Peyer's patch (tissue), 4 donors: ENCODE data around the gene SLAMF1. TPM values are rescaled to one million over a fixed set of nuclear protein-coding genes. Genes with fewer than 3 reads are reported as not detected.

Experiments used
- DNase-seq, 3 donors: peaks; one replicate each; pipeline ENCODE4 v3.0.0-alpha.2; 2017 to 2019
- H3K27ac ChIP-seq, 4 donors: fragments of 200-600 bp; sonication (generic); one replicate each; pipeline ENCODE4 v1.5.1; 2016 to 2019
- H3K27me3 ChIP-seq, 2 donors: fragments of 200-600 bp; sonication (generic); one replicate each; pipeline ENCODE4 v1.5.1; 2019
- H3K36me3 ChIP-seq, 3 donors: fragments of 200-600 bp; sonication (generic); one replicate each; pipeline ENCODE4 v1.5.1; 2016 to 2019
- H3K4me1 ChIP-seq, 4 donors: fragments of 200-600 bp; sonication (generic); one replicate each; pipeline ENCODE4 v1.5.1; 2016 to 2019
- H3K4me3 ChIP-seq, 4 donors: fragments of 200-600 bp; sonication (generic); 1 replicate in 3 of 4; 2 replicates in 1 of 4; pipeline ENCODE4 v1.5.1; 2016 to 2019; ENCODE audit warnings: mild to moderate bottlenecking in 1 of 4
- H3K9me3 ChIP-seq, 4 donors: fragments of 200-600 bp; sonication (generic); one replicate each; pipeline ENCODE4 v1.5.1; 2016 to 2019; ENCODE audit warnings: mild to moderate bottlenecking in 1 of 4
- CTCF ChIP-seq, 6 experiments: fragments of 450-650 bp in 4 of 6; fragments of 200-600 bp in 2 of 6; sonication (generic) in 1 of 6; IDR thresholded peaks; one replicate each; pipeline ENCODE4 v1.5.1; 2017 to 2019; ENCODE audit warnings: antibody characterized with exemption in 6 of 6, mild to moderate bottlenecking in 3 of 6, moderate library complexity in 1 of 6
- POLR2A ChIP-seq, 2 donors: fragments of 450-650 bp; IDR thresholded peaks; one replicate each; pipeline ENCODE4 v1.5.1; 2017; ENCODE audit warnings: antibody characterized with exemption in 2 of 2, mild to moderate bottlenecking in 2 of 2, moderate library complexity in 2 of 2
- total RNA-seq, 4 donors: library from RNA; depleted of rRNA; stranded (reverse); fragments of >200 nt; gene quantifications; one replicate each; pipeline ENCODE4 v1.1.0, GENCODE V29; 2016

SLAMF1 gene
- total RNA-seq, 4 donors from 2014 or later, result 2.5 to 9.1 (median 6.0) TPM; not detected in 1

- no peak for DNase-seq
- H3K4me3 ChIP-seq, result no peak overlapping the region
- TF ChIP-seq POLR2A (IDR thresholded peaks at IDR 0.05), result no peak
- TF ChIP-seq CTCF (IDR thresholded peaks at IDR 0.05), result no peak
- peaks cover 0 to 10% (median 0%) of the 10 kb centered on the region in 4 donors for H3K4me1 ChIP-seq
- H3K27ac ChIP-seq, result peak overlapping the region in 3 of 4 donors; percentile 16 to 52 (median 51)
- H3K27me3 ChIP-seq, result no peaks in the 10 kb centered on the region
- H3K9me3 ChIP-seq, result no peaks in the 10 kb centered on the region
- no peaks in the 10 kb centered on the region for H3K36me3 ChIP-seq
These were observed 23.6 kb downstream of the SLAMF1 start for GRCh38 chr1:160623227-160623633.

GRCh38 chr1:160622501-160623226, 24.2 kb downstream of the SLAMF1 start:
- no peak overlapping the region for H3K4me3 ChIP-seq
- no peaks in the 10 kb centered on the region for H3K36me3 ChIP-seq
- no peak overlapping the region for H3K27ac ChIP-seq
- TF ChIP-seq CTCF (IDR thresholded peaks at IDR 0.05) (no peak), POLR2A (IDR thresholded peaks at IDR 0.05) (no peak)
- H3K9me3 ChIP-seq, result no peaks in the 10 kb centered on the region
- peaks cover 0 to 10% (median 0%) of the 10 kb centered on the region in 4 donors for H3K4me1 ChIP-seq
- H3K27me3 ChIP-seq, result no peaks in the 10 kb centered on the region
- DNase-seq, result no peak

GRCh38 chr1:160621633-160622413, 25.0 kb downstream of the SLAMF1 start:
- H3K27ac ChIP-seq, result peak overlapping the region in 2 of 4 donors; percentile 11 to 25
- TF ChIP-seq POLR2A (IDR thresholded peaks at IDR 0.05), result no peak
- no peak for TF ChIP-seq CTCF (IDR thresholded peaks at IDR 0.05)

GRCh38 chr1:160620942-160621632, 25.8 kb downstream of the SLAMF1 start:
- Histone ChIP-seq H3K27ac (peak overlapping the region in 1 of 4 donors; percentile 25), H3K9me3 (no peaks in the 10 kb centered on the region), H3K27me3 (no peaks in the 10 kb centered on the region), H3K4me3 (no peak overlapping the region), H3K4me1 (peaks cover 0 to 10% (median 0%) of the 10 kb centered on the region in 4 donors), H3K36me3 (no peaks in the 10 kb centered on the region)
- no peak for TF ChIP-seq CTCF (IDR thresholded peaks at IDR 0.05)
- TF ChIP-seq POLR2A (IDR thresholded peaks at IDR 0.05), result no peak
- DNase-seq, result no peak

More at GRCh38 chr1:160621633-160622413, 25.0 kb downstream of the SLAMF1 start:
- no peaks in the 10 kb centered on the region for H3K36me3 ChIP-seq
- DNase-seq, result no peak
- H3K27me3 ChIP-seq, result no peaks in the 10 kb centered on the region
- H3K4me1 ChIP-seq, result peaks cover 0 to 10% (median 0%) of the 10 kb centered on the region in 4 donors
- H3K4me3 ChIP-seq, result no peak overlapping the region
- no peaks in the 10 kb centered on the region for H3K9me3 ChIP-seq

- no peaks in the 10 kb centered on the region for H3K36me3 ChIP-seq
- DNase-seq, result no peak
- H3K9me3 ChIP-seq, result no peaks in the 10 kb centered on the region
- H3K4me3 ChIP-seq, result no peak overlapping the region
- no peak for TF ChIP-seq CTCF (IDR thresholded peaks at IDR 0.05)
- no peak for TF ChIP-seq POLR2A (IDR thresholded peaks at IDR 0.05)
- H3K4me1 ChIP-seq, result peaks cover 0 to 9% (median 0%) of the 10 kb centered on the region in 4 donors
- no peak overlapping the region for H3K27ac ChIP-seq
- H3K27me3 ChIP-seq, result no peaks in the 10 kb centered on the region
These were observed 27.0 kb downstream of the SLAMF1 start for GRCh38 chr1:160619742-160620277.
